Osteoblast (primary cell): ENCODE results near the gene BGLAP. TPM values are rescaled to one million over a fixed set of nuclear protein-coding genes. Genes with fewer than 3 reads are reported as not detected.

Experiments used
- DNase-seq: peaks from one replicate; pipeline ENCODE4 v3.0.0; 2011; ENCODE audit warnings: low spot score, mixed read lengths; ENCODE audit not compliant: insufficient read length; ENCODE audit errors: missing footprints
- H2AFZ ChIP-seq: 2 replicates; pipeline ENCODE4 v1.6.0; 2011; ENCODE audit warnings: mild to moderate bottlenecking, low read length
- H3K27ac ChIP-seq: 2 replicates; pipeline ENCODE4 v1.5.1; 2011; ENCODE audit warnings: mild to moderate bottlenecking, low read depth, low read length, moderate library complexity
- H3K27me3 ChIP-seq: 2 replicates; pipeline ENCODE4 v1.6.0; 2012; ENCODE audit warnings: mild to moderate bottlenecking, control low read depth, inconsistent platforms, low read length, moderate library complexity; ENCODE audit not compliant: insufficient read depth
- H3K36me3 ChIP-seq: 2 replicates; pipeline ENCODE4 v1.5.1; 2011; ENCODE audit warnings: mild to moderate bottlenecking, low read length, control low read depth, moderate library complexity; ENCODE audit not compliant: insufficient read depth
- H3K4me1 ChIP-seq: 2 replicates; pipeline ENCODE4 v1.5.1; 2011; ENCODE audit warnings: mild to moderate bottlenecking, low read length, control low read depth, moderate library complexity; ENCODE audit not compliant: insufficient read depth
- H3K4me2 ChIP-seq: 2 replicates; pipeline ENCODE4 v1.6.0; 2011; ENCODE audit warnings: mild to moderate bottlenecking, low read length; ENCODE audit not compliant: insufficient read depth
- H3K4me3 ChIP-seq: fragments of 200-600 bp; sonication (generic); 3 replicates; pipeline ENCODE4 v1.5.1; 2012; ENCODE audit warnings: mild to moderate bottlenecking, low read length, inconsistent platforms; ENCODE audit not compliant: insufficient read depth
- H3K79me2 ChIP-seq: 2 replicates; pipeline ENCODE4 v1.6.0; 2012; ENCODE audit warnings: mild to moderate bottlenecking, low read length, control low read depth, inconsistent platforms; ENCODE audit not compliant: insufficient read depth
- H3K9me3 ChIP-seq: 2 replicates; pipeline ENCODE4 v1.5.1; 2011; ENCODE audit warnings: low read depth, low read length, control low read depth
- H4K20me1 ChIP-seq: 2 replicates; pipeline ENCODE4 v1.6.0; 2012; ENCODE audit warnings: mild to moderate bottlenecking, low read length, control low read depth; ENCODE audit not compliant: insufficient read depth
- total RNA-seq: library from RNA; depleted of rRNA; stranded (reverse); fragments of >200 nt; gene quantifications from 2 replicates; pipeline ENCODE4 v1.2.3, GENCODE V29; 2012
- TF ChIP-seq, protein P1 (sequence below): IDR thresholded peaks from 2 replicates; pipeline ENCODE4 v1.5.1; 2011; ENCODE audit warnings: mild to moderate bottlenecking, low read depth, low read length, moderate library complexity; ENCODE audit errors: extremely low read depth

Gene BGLAP
- total RNA-seq, 1 donor, result 2.2 TPM

DNA sequence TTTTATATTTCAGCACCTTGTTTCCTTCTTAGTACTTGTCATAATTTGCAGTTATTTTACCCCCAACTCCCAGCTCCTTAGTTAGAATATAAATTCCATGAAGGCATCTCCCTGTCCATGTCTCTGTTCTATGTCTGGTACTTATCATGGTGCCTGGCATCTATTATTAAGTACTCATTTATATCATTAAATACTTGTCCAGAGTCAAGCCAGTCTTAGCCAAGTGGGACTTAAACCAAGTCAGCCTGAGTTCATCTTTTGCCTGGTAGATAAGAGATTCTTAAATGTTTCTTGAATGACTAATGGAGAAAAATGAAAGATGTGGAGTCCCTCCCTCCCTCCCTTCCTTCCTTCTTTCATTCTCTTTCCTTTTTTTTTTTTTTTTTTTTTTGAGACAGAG, 38.7 kb upstream of the BGLAP start:
- H3K36me3 ChIP-seq, result peaks cover 41% of the 10 kb centered on the region
- H3K4me1 ChIP-seq, result peaks cover 8% of the 10 kb centered on the region
- no peaks in the 10 kb centered on the region for H3K27me3 ChIP-seq
- H3K27ac ChIP-seq, result no peak overlapping the region
- H3K9me3 ChIP-seq, result no peaks in the 10 kb centered on the region
- peaks cover 62% of the 10 kb centered on the region for H3K79me2 ChIP-seq
- TF ChIP-seq, protein P1, sequence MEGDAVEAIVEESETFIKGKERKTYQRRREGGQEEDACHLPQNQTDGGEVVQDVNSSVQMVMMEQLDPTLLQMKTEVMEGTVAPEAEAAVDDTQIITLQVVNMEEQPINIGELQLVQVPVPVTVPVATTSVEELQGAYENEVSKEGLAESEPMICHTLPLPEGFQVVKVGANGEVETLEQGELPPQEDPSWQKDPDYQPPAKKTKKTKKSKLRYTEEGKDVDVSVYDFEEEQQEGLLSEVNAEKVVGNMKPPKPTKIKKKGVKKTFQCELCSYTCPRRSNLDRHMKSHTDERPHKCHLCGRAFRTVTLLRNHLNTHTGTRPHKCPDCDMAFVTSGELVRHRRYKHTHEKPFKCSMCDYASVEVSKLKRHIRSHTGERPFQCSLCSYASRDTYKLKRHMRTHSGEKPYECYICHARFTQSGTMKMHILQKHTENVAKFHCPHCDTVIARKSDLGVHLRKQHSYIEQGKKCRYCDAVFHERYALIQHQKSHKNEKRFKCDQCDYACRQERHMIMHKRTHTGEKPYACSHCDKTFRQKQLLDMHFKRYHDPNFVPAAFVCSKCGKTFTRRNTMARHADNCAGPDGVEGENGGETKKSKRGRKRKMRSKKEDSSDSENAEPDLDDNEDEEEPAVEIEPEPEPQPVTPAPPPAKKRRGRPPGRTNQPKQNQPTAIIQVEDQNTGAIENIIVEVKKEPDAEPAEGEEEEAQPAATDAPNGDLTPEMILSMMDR, result no peak
- no peak overlapping the region for H2AFZ ChIP-seq
- no peak overlapping the region for H3K4me3 ChIP-seq
- no peak for DNase-seq
- H3K4me2 ChIP-seq, result no peak overlapping the region
- peaks cover 17% of the 10 kb centered on the region for H4K20me1 ChIP-seq

DNA sequence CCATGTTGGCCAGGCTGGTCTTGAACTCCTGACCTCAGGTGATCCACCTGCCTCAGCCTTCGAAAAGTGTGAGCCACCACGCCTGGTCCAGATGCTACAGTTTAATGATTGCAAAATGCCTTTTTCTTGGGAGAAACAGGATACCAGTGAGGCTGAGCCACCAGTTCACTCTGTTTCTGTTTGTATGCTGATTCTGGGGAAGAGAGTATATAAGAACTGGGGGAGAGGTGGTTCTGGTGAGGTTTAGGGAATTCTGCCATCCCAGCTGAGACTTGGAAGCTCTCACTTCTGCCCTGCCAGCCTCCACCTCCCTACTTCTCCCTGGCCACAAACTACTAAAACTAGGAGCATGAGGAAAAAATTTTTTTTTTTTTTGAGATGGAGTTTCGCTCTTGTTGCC, 37.3 kb upstream of the BGLAP start:
- DNase-seq, result no peak
- Histone ChIP-seq H3K79me2 (peaks cover 52% of the 10 kb centered on the region), H2AFZ (no peak overlapping the region)

DNA sequence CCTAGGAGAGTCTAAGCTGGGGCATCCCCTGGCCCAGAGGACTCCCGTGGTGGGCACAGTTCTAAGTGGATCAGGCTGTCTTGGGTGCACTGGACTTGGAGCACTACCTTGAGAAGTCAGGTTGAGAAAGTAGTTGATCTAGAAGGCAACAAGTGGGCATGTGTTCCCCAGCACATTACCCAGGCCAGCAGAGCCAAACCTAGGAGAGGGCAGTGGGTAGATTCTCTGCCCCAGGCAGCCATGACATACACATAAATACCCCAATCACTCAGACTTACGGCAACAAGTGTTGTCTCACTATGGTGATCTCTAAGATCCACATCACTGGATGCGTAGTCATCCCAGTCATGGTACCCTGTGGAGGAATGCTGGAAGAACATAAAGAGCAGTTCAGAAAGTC, 30.7 kb upstream of the BGLAP start:
- Histone ChIP-seq H3K36me3 (peaks cover 32% of the 10 kb centered on the region), H3K27ac (no peak overlapping the region), H3K4me3 (no peak overlapping the region), H3K79me2 (peaks cover 27% of the 10 kb centered on the region), H3K27me3 (no peaks in the 10 kb centered on the region), H4K20me1 (no peaks in the 10 kb centered on the region), H3K4me2 (no peak overlapping the region), H3K4me1 (peaks cover 9% of the 10 kb centered on the region), H2AFZ (no peak overlapping the region), H3K9me3 (no peaks in the 10 kb centered on the region)
- no peak for DNase-seq
- TF ChIP-seq, protein P1, result no peak

More for the DNA sequence above, 37.3 kb upstream of the BGLAP start:
- Histone ChIP-seq H3K9me3 (no peaks in the 10 kb centered on the region), H3K27ac (no peak overlapping the region), H3K36me3 (peaks cover 45% of the 10 kb centered on the region), H4K20me1 (peaks cover 4% of the 10 kb centered on the region), H3K4me3 (no peak overlapping the region), H3K4me1 (peaks cover 8% of the 10 kb centered on the region), H3K27me3 (no peaks in the 10 kb centered on the region), H3K4me2 (no peak overlapping the region)
- TF ChIP-seq, protein P1, result no peak

DNA sequence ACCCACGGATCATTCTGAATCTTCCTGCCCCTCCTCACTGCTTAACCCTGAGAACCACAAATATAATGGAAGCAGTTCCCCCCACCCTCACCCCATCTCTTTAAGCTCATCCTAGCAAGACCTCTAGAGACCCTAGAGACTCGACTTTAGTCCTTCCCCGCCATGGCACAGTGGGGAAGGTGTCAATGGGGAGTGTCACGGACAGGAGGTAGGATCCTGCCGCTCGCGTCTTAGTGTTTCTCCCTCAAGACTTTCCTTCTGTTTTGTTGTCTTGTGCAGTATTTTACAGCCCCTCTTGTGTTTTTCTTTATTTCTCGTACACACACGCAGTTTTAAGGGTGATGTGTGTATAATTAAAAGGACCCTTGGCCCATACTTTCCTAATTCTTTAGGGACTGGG, 29.9 kb upstream of the BGLAP start:
- Histone ChIP-seq H3K9me3 (no peaks in the 10 kb centered on the region), H3K79me2 (peaks cover 23% of the 10 kb centered on the region), H3K4me3 (peak overlapping the region; percentile 92), H3K27ac (peak overlapping the region; percentile 100), H3K4me1 (peaks cover 9% of the 10 kb centered on the region), H3K36me3 (peaks cover 27% of the 10 kb centered on the region), H4K20me1 (no peaks in the 10 kb centered on the region), H2AFZ (peak overlapping the region; percentile 66), H3K4me2 (peak overlapping the region; percentile 86), H3K27me3 (no peaks in the 10 kb centered on the region)
- TF ChIP-seq, protein P1, result no peak
- no peak for DNase-seq
